ENCODE measurements around the gene GRID1. TPM values are rescaled to one million over a fixed set of nuclear protein-coding genes. Genes with fewer than 3 reads are reported as not detected.

GRID1 gene
- total RNA-seq, 1 experiment from 2014 or later, result 0.37 TPM

DNA sequence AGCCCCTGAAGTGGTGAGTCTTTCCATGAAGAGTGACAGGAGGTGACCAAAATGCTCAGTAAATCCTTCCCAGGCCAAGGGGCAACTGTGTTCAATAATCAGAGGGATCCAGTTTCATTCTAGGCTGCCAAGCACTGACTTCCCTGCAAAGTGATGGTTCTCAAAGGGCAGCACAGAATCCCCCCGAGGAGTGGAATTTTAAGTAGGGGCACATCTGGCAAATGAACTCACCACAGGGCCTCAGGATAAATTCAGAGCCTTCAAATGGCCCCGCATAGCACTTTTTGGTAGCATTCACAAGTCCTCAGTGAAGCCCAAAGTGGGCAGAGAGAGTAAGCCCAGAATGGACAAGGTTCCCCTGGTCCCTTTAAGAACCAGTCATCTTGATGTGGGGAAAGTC, 602.5 kb downstream of the GRID1 start:
- Mint-ChIP-seq H3K4me1 (peaks cover 11% of the 10 kb centered on the region), H3K4me3 (no peak overlapping the region), H3K27ac (no peak overlapping the region), H3K27me3 (ENCODE audit: low read depth) (no peaks in the 10 kb centered on the region), H3K9me3 (peaks cover 12% of the 10 kb centered on the region), H3K36me3 (peaks cover 15% of the 10 kb centered on the region)
- TF ChIP-seq ZNF121 (CRISPR knock-in tag; IDR thresholded peaks at IDR 0.05) (no peak), KAT7 (CRISPR knock-in tag; IDR thresholded peaks at IDR 0.05; ENCODE audit: borderline replicate concordance) (no peak), MYBL2 (CRISPR knock-in tag; IDR thresholded peaks at IDR 0.05) (no peak), SOX15 (CRISPR knock-in tag; IDR thresholded peaks at IDR 0.05) (no peak), NFE2L1 (CRISPR knock-in tag; IDR thresholded peaks at IDR 0.05) (no peak), FOXP1 (CRISPR knock-in tag; IDR thresholded peaks at IDR 0.05; ENCODE audit: borderline replicate concordance) (no peak)
- TF ChIP-seq, protein P1, sequence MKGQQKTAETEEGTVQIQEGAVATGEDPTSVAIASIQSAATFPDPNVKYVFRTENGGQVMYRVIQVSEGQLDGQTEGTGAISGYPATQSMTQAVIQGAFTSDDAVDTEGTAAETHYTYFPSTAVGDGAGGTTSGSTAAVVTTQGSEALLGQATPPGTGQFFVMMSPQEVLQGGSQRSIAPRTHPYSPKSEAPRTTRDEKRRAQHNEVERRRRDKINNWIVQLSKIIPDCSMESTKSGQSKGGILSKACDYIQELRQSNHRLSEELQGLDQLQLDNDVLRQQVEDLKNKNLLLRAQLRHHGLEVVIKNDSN (CRISPR knock-in tag; IDR thresholded peaks at IDR 0.05), result no peak
- TF ChIP-seq, protein P2, sequence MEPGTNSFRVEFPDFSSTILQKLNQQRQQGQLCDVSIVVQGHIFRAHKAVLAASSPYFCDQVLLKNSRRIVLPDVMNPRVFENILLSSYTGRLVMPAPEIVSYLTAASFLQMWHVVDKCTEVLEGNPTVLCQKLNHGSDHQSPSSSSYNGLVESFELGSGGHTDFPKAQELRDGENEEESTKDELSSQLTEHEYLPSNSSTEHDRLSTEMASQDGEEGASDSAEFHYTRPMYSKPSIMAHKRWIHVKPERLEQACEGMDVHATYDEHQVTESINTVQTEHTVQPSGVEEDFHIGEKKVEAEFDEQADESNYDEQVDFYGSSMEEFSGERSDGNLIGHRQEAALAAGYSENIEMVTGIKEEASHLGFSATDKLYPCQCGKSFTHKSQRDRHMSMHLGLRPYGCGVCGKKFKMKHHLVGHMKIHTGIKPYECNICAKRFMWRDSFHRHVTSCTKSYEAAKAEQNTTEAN (CRISPR knock-in tag; IDR thresholded peaks at IDR 0.05), result no peak
- POLR2A ChIA-PET, result no interaction called here
- CTCF ChIA-PET, result no interaction called here
- ATAC-seq (no peak), DNase-seq (ENCODE audit: low spot score) (no peak)

DNA sequence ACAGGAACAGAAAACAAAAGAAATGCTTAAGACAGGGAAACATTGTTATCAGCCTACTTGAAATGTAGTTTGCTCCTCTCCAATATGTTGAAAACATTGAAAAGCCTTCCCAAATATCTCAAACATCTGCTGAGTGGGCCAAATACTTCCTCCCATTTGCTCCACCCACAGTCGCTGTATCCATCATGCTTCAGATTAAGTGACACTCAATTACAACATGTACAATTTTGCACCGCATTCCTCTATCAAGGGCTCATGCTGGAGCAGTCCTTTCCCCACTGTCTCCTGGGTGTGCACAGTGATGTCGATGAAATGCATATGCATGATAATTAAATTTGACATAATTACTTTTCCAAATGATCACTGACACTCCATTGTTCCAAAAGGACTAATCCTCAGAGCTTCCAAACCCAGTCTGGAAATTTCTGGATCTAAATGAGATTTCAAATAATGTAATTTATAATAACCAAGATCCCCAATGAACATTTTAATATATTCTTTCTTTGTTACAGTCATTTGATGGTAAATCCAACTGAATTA, 604.6 kb downstream of the GRID1 start:
- Mint-ChIP-seq H3K4me3 (no peak overlapping the region), H3K9me3 (no peaks in the 10 kb centered on the region), H3K36me3 (no peaks in the 10 kb centered on the region), H3K27me3 (ENCODE audit: low read depth) (no peaks in the 10 kb centered on the region), H3K27ac (no peak overlapping the region), H3K4me1 (0 out of 2 replicates have a peak, but pooled peaks cover 3% of the 10 kb centered on the region)
- POLR2A ChIA-PET, result interaction anchor here (0.6 kb wide), 1 partner anchor 613 kb away, joined by 3 read pairs; no protein-coding TSS in a partner anchor
- DNase-seq (ENCODE audit: low spot score), result no peak
- ATAC-seq, result no peak
- CTCF ChIA-PET, result interaction anchor here (1.0 kb wide), 1 partner anchor 377 kb away, joined by 3 read pairs; no protein-coding TSS in a partner anchor
- TF ChIP-seq SP1 (CRISPR knock-in tag; conservative IDR thresholded peaks at IDR 0.05) (no peak), NFE2L1 (CRISPR knock-in tag; IDR thresholded peaks at IDR 0.05) (no peak), KAT7 (CRISPR knock-in tag; IDR thresholded peaks at IDR 0.05; ENCODE audit: borderline replicate concordance) (no peak), FOXP1 (CRISPR knock-in tag; IDR thresholded peaks at IDR 0.05; ENCODE audit: borderline replicate concordance) (no peak), NFATC4 (CRISPR knock-in tag; IDR thresholded peaks at IDR 0.05) (no peak), IRF2 (CRISPR knock-in tag; IDR thresholded peaks at IDR 0.05; ENCODE audit: borderline replicate concordance, low read depth) (no peak), SOX15 (CRISPR knock-in tag; IDR thresholded peaks at IDR 0.05) (no peak), ZNF219 (CRISPR knock-in tag; IDR thresholded peaks at IDR 0.05; ENCODE audit: borderline replicate concordance) (no peak), TCF7 (CRISPR knock-in tag; IDR thresholded peaks at IDR 0.05; ENCODE audit: low read depth) (no peak), ELF4 (CRISPR knock-in tag; IDR thresholded peaks at IDR 0.05; ENCODE audit: low read depth) (no peak)
- TF ChIP-seq, protein P3, sequence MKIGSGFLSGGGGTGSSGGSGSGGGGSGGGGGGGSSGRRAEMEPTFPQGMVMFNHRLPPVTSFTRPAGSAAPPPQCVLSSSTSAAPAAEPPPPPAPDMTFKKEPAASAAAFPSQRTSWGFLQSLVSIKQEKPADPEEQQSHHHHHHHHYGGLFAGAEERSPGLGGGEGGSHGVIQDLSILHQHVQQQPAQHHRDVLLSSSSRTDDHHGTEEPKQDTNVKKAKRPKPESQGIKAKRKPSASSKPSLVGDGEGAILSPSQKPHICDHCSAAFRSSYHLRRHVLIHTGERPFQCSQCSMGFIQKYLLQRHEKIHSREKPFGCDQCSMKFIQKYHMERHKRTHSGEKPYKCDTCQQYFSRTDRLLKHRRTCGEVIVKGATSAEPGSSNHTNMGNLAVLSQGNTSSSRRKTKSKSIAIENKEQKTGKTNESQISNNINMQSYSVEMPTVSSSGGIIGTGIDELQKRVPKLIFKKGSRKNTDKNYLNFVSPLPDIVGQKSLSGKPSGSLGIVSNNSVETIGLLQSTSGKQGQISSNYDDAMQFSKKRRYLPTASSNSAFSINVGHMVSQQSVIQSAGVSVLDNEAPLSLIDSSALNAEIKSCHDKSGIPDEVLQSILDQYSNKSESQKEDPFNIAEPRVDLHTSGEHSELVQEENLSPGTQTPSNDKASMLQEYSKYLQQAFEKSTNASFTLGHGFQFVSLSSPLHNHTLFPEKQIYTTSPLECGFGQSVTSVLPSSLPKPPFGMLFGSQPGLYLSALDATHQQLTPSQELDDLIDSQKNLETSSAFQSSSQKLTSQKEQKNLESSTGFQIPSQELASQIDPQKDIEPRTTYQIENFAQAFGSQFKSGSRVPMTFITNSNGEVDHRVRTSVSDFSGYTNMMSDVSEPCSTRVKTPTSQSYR (CRISPR knock-in tag; IDR thresholded peaks at IDR 0.05), result no peak
- TF ChIP-seq, protein P4, sequence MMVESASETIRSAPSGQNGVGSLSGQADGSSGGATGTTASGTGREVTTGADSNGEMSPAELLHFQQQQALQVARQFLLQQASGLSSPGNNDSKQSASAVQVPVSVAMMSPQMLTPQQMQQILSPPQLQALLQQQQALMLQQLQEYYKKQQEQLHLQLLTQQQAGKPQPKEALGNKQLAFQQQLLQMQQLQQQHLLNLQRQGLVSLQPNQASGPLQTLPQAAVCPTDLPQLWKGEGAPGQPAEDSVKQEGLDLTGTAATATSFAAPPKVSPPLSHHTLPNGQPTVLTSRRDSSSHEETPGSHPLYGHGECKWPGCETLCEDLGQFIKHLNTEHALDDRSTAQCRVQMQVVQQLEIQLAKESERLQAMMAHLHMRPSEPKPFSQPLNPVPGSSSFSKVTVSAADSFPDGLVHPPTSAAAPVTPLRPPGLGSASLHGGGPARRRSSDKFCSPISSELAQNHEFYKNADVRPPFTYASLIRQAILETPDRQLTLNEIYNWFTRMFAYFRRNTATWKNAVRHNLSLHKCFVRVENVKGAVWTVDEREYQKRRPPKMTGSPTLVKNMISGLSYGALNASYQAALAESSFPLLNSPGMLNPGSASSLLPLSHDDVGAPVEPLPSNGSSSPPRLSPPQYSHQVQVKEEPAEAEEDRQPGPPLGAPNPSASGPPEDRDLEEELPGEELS (CRISPR knock-in tag; IDR thresholded peaks at IDR 0.05), result no peak
- TF ChIP-seq, protein P2 (CRISPR knock-in tag; IDR thresholded peaks at IDR 0.05), result no peak
- TF ChIP-seq, protein P5, sequence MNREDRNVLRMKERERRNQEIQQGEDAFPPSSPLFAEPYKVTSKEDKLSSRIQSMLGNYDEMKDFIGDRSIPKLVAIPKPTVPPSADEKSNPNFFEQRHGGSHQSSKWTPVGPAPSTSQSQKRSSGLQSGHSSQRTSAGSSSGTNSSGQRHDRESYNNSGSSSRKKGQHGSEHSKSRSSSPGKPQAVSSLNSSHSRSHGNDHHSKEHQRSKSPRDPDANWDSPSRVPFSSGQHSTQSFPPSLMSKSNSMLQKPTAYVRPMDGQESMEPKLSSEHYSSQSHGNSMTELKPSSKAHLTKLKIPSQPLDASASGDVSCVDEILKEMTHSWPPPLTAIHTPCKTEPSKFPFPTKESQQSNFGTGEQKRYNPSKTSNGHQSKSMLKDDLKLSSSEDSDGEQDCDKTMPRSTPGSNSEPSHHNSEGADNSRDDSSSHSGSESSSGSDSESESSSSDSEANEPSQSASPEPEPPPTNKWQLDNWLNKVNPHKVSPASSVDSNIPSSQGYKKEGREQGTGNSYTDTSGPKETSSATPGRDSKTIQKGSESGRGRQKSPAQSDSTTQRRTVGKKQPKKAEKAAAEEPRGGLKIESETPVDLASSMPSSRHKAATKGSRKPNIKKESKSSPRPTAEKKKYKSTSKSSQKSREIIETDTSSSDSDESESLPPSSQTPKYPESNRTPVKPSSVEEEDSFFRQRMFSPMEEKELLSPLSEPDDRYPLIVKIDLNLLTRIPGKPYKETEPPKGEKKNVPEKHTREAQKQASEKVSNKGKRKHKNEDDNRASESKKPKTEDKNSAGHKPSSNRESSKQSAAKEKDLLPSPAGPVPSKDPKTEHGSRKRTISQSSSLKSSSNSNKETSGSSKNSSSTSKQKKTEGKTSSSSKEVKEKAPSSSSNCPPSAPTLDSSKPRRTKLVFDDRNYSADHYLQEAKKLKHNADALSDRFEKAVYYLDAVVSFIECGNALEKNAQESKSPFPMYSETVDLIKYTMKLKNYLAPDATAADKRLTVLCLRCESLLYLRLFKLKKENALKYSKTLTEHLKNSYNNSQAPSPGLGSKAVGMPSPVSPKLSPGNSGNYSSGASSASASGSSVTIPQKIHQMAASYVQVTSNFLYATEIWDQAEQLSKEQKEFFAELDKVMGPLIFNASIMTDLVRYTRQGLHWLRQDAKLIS (CRISPR knock-in tag; IDR thresholded peaks at IDR 0.05; ENCODE audit: borderline replicate concordance), result no peak
- TF ChIP-seq, protein P6, sequence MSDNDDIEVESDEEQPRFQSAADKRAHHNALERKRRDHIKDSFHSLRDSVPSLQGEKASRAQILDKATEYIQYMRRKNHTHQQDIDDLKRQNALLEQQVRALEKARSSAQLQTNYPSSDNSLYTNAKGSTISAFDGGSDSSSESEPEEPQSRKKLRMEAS (CRISPR knock-in tag; IDR thresholded peaks at IDR 0.05), result no peak
- TF ChIP-seq, protein P7, sequence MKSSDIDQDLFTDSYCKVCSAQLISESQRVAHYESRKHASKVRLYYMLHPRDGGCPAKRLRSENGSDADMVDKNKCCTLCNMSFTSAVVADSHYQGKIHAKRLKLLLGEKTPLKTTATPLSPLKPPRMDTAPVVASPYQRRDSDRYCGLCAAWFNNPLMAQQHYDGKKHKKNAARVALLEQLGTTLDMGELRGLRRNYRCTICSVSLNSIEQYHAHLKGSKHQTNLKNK (CRISPR knock-in tag; IDR thresholded peaks at IDR 0.05), result no peak
- TF ChIP-seq, protein P8, sequence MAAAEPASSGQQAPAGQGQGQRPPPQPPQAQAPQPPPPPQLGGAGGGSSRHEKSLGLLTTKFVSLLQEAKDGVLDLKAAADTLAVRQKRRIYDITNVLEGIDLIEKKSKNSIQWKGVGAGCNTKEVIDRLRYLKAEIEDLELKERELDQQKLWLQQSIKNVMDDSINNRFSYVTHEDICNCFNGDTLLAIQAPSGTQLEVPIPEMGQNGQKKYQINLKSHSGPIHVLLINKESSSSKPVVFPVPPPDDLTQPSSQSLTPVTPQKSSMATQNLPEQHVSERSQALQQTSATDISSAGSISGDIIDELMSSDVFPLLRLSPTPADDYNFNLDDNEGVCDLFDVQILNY (CRISPR knock-in tag; IDR thresholded peaks at IDR 0.05), result no peak

Measured in WTC11 (cell line).